MG63 (cell line): Measurements from ENCODE around the gene SPDYE11. TPM values are rescaled to one million over a fixed set of nuclear protein-coding genes. Genes with fewer than 3 reads are reported as not detected.
"Not testable (repeated sequence)": the region's sequence is repeated elsewhere in the genome, so short reads cannot be mapped to it uniquely, and the experiment has no call there.

Experiments used
- DNase-seq: peaks from one replicate; pipeline ENCODE4 v3.0.0-alpha.2; 2020
- H3K27me3 ChIP-seq: fragments of 250-450 bp; sonication (Bioruptor Pico); 2 replicates; pipeline ENCODE4 v1.5.1; 2020; ENCODE audit warnings: mild to moderate bottlenecking, moderate library complexity
- H3K36me3 ChIP-seq: fragments of 250-450 bp; sonication (Bioruptor Pico); 2 replicates; pipeline ENCODE4 v1.5.1; 2020; ENCODE audit warnings: mild to moderate bottlenecking, moderate library complexity
- H3K4me3 ChIP-seq: fragments of 250-450 bp; sonication (Bioruptor Pico); 2 replicates; pipeline ENCODE4 v1.5.1; 2020; ENCODE audit warnings: mild to moderate bottlenecking, moderate library complexity
- H3K9me3 ChIP-seq: fragments of 250-450 bp; sonication (Bioruptor Pico); 2 replicates; pipeline ENCODE4 v1.5.1; 2020; ENCODE audit warnings: mild to moderate bottlenecking, moderate library complexity
- total RNA-seq: library from RNA; depleted of rRNA; stranded (reverse); fragments of >200 nt; shearing (Covaris generic); gene quantifications from 2 replicates; pipeline ENCODE4 v1.2.3, GENCODE V29; 2014; ENCODE audit warnings: low replicate concordance; rRNA removed

SPDYE11 gene, protein sequence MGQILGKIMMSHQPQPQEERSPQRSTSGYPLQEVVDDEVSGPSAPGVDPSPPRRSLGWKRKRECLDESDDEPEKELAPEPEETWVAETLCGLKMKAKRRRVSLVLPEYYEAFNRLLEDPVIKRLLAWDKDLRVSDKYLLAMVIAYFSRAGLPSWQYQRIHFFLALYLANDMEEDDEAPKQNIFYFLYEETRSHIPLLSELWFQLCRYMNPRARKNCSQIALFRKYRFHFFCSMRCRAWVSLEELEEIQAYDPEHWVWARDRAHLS
- total RNA-seq = not detected in 2 replicates

DNA sequence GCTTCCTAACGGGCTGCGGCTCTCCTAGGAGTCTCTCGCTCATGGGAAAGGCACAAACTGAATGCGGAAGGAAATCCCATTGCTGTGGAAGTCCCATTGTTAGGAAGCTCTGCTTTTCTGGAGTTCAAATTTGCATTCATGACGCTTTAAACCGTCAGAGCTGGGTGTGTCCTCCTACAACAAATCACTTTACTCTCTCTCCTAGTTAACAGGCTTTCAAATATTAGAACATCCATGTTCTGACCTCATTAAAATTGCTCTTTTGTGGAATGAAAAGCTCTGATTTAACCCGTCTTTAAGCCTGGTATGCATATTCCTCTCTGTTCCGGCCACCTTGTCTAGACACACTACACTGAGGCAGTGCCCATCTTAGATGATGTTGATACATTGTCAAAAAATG is at the start of gene SPDYE11:
Gene SPDYE11, minus strand, starts transcription at position 101 of the 400 bp plus-strand sequence. CDS start 1,800 bp downstream, outside the sequence.
- not testable (repeated sequence) for H3K4me3 ChIP-seq, H3K9me3 ChIP-seq, H3K36me3 ChIP-seq, H3K27me3 ChIP-seq, DNase-seq

DNA sequence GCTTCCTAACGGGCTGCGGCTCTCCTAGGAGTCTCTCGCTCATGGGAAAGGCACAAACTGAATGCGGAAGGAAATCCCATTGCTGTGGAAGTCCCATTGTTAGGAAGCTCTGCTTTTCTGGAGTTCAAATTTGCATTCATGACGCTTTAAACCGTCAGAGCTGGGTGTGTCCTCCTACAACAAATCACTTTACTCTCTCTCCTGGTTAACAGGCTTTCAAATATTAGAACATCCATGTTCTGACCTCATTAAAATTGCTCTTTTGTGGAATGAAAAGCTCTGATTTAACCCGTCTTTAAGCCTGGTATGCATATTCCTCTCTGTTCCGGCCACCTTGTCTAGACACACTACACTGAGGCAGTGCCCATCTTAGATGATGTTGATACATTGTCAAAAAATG is 28.2 kb upstream of the SPDYE11 start, which contains the start of gene SPDYE9:
Gene SPDYE9, minus strand, starts transcription at position 101 of the 400 bp plus-strand sequence. CDS start 1,800 bp downstream, outside the sequence.
- H3K27me3 ChIP-seq, H3K9me3 ChIP-seq, H3K36me3 ChIP-seq, DNase-seq, H3K4me3 ChIP-seq: not testable (repeated sequence)

DNA sequence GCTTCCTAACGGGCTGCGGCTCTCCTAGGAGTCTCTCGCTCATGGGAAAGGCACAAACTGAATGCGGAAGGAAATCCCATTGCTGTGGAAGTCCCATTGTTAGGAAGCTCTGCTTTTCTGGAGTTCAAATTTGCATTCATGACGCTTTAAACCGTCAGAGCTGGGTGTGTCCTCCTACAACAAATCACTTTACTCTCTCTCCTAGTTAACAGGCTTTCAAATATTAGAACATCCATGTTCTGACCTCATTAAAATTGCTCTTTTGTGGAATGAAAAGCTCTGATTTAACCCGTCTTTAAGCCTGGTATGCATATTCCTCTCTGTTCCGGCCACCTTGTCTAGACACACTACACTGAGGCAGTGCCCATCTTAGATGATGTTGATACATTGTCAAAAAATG is 28.0 kb downstream of the SPDYE11 start, which contains the start of gene SPDYE8:
Gene SPDYE8, minus strand, starts transcription at position 101 of the 400 bp plus-strand sequence. CDS start 1,800 bp downstream, outside the sequence.
- H3K9me3 ChIP-seq, DNase-seq, H3K36me3 ChIP-seq, H3K4me3 ChIP-seq, H3K27me3 ChIP-seq: not testable (repeated sequence)

DNA sequence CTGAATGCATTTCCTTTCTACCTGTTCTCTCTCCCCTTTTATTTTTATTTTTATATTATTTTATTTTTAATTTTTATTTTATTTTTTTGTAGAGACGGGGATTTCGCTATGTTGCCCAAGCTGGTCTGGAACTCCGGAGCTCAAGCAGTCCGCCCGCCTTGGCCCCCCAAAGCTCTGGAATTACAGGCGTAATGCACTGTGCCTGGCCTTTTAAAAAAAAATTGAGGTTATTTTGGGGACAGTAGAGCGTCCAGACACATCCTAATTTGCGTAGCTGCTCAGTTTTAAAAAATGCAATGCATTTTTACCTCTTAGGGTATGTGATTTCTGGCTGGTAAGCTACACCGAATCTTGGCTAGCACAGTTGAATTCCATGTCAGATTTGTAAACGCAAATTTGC is 51.2 kb downstream of the SPDYE11 start:
- not testable (repeated sequence) for H3K36me3 ChIP-seq, DNase-seq, H3K4me3 ChIP-seq, H3K27me3 ChIP-seq, H3K9me3 ChIP-seq

DNA sequence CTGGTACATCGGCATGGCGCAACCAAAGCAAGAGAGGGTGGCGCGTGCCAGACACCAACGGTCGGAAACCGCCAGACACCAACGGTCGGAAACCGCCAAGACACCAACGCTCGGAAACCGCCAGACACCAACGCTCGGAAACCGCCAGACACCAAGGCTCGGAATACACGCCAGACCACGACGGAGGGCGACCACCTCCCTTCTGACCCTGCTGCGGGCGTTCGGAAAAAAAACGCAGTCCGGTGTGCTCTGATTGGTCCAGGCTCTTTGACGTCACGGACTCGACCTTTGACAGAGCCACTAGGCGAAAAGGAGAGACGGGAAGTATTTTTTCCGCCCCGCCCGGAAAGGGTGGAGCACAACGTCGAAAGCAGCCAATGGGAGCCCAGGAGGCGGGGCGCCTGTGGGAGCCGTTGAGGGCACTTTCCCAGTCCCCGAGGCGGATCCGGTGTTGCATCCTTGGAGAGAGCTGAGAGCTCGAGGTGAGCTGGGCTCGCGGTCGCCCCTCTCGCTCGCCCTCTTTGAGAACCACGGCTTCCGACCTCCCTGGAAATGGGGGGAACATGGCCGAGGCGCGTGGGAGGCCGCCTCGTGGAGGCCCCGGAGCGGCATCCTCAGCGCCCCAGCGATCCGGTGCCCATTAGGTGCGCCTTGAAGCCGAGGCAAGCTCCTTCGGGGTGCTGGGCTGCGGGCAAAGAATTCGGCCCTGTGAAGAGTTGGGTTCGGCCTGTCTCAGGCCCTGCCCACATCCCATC is 51.8 kb downstream of the SPDYE11 start:
- DNase-seq = peak; percentile 82
- peak overlapping the region; percentile 70 for H3K4me3 ChIP-seq
- H3K36me3 ChIP-seq, H3K9me3 ChIP-seq, H3K27me3 ChIP-seq: not testable (repeated sequence)

DNA sequence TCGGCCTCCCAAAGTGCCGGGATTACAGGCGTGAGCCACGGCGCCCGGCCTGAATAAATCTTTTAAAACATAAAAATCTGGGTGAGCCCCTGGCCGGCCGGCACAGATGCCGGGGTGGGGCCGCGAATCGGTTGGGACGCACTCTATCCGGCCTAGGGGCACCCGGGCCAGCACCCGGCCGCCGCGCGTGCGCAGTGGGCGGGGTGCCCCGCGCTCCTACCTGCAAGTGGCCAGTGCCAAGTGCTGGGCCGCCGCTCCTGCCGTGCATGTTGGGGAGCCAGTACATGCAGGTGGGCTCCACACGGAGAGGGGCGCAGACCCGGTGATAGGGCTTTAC is 52.4 kb downstream of the SPDYE11 start:
- peak overlapping the region; percentile 70 for H3K4me3 ChIP-seq
- H3K9me3 ChIP-seq, H3K36me3 ChIP-seq, H3K27me3 ChIP-seq: not testable (repeated sequence)
- peak; percentile 53 for DNase-seq

DNA sequence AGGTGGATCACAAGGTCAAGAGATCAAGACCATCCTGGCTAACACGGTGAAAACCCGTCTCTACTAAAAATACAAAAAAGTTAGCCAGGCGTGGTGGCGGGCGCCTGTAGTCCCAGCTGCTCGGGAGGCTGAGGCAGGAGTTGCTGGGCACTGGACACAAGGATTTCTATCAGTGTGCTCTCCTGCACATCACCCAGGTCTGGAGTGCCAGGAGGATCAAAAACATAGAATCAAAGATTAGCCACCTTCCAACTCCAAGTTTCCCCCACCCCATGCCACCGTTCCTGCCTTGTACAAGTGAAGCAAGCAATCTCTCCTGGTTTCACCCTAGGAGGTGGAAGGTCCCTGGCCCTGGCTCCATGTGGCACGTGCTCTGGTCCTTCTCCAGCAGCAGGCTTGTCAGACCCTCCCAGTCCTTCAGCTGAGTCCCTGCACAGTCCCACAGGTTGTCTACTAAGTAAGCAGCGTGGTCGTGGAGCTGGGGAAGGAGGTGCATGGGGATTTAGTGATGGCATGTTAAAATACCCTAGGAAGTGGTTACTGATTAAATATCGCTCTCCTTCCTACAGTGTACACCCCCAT is 59.7 kb downstream of the SPDYE11 start:
- not testable (repeated sequence) for H3K4me3 ChIP-seq, H3K36me3 ChIP-seq, H3K9me3 ChIP-seq, DNase-seq, H3K27me3 ChIP-seq

Other genes with a start within 250 kb of the SPDYE11 start
- 0.52 and 3.6 TPM in 2 replicates for gene TYW1B, start 229.7 kb downstream of the SPDYE11 start, total RNA-seq
- 1.2 and 1.8 TPM in 2 replicates for gene POM121, start 132.8 kb downstream of the SPDYE11 start, total RNA-seq
- gene TRIM74, start 88.4 kb downstream of the SPDYE11 start, total RNA-seq = not detected in 2 replicates
- gene SPDYE8, start 28.1 kb downstream of the SPDYE11 start, total RNA-seq = not detected in 2 replicates
- not detected in 2 replicates for gene SPDYE9, start 28.1 kb upstream of the SPDYE11 start, total RNA-seq